HepG2 (cell line): ENCODE data around the gene NPPB.

Experiments used
- ARNTL ChIP-seq: sonication (generic); formaldehyde crosslinking; IDR thresholded peaks from 2 replicates; pipeline ENCODE4 v1.4.0; 2020; ENCODE audit warnings: mild to moderate bottlenecking, missing genetic modification reagents
- EP300 ChIP-seq, 3 experiments: sonication (generic) in 1 of 3; formaldehyde crosslinking in 1 of 3; IDR thresholded peaks; 2 replicates each; pipeline versions ENCODE4 v1.5.1 to v1.6.1; 2011 to 2020; ENCODE audit warnings: low read depth in 2 of 3, low read length in 2 of 3, borderline replicate concordance in 1 of 3, improper control_type of control experiment in 1 of 3, mild to moderate bottlenecking in 1 of 3, missing genetic modification reagents in 1 of 3, moderate library complexity in 1 of 3
- MTA3 ChIP-seq: sonication (generic); formaldehyde crosslinking; IDR thresholded peaks from 2 replicates; pipeline ENCODE4 v1.4.0; 2020; ENCODE audit warnings: missing genetic modification reagents
- NFKBIZ ChIP-seq: IDR thresholded peaks from 2 replicates; pipeline ENCODE4 v1.6.1; 2018; ENCODE audit warnings: missing genetic modification reagents, missing compliant biosample characterization
- TCF7 ChIP-seq: sonication (generic); IDR thresholded peaks from 2 replicates; pipeline ENCODE4 v1.6.1; 2016; ENCODE audit warnings: antibody characterized with exemption, low read depth
- ZFP37 ChIP-seq: sonication (generic); formaldehyde crosslinking; IDR thresholded peaks from 2 replicates; pipeline ENCODE4 v1.4.0; 2020; ENCODE audit warnings: missing genetic modification reagents, borderline replicate concordance
- TF ChIP-seq, protein P1 (sequence below): IDR thresholded peaks from 2 replicates; pipeline ENCODE4 v1.6.1; 2012; ENCODE audit warnings: low read depth, low read length, improper control_type of control experiment
- TF ChIP-seq, protein P2 (sequence below): sonication (generic); formaldehyde crosslinking; IDR thresholded peaks from 2 replicates; pipeline ENCODE4 v1.5.0; 2020; ENCODE audit warnings: mild to moderate bottlenecking, missing genetic modification reagents, moderate library complexity
- TF ChIP-seq, protein P3 (sequence below): sonication (generic); formaldehyde crosslinking; IDR thresholded peaks from 2 replicates; pipeline ENCODE4 v1.4.0; 2020; ENCODE audit warnings: missing genetic modification reagents

DNA sequence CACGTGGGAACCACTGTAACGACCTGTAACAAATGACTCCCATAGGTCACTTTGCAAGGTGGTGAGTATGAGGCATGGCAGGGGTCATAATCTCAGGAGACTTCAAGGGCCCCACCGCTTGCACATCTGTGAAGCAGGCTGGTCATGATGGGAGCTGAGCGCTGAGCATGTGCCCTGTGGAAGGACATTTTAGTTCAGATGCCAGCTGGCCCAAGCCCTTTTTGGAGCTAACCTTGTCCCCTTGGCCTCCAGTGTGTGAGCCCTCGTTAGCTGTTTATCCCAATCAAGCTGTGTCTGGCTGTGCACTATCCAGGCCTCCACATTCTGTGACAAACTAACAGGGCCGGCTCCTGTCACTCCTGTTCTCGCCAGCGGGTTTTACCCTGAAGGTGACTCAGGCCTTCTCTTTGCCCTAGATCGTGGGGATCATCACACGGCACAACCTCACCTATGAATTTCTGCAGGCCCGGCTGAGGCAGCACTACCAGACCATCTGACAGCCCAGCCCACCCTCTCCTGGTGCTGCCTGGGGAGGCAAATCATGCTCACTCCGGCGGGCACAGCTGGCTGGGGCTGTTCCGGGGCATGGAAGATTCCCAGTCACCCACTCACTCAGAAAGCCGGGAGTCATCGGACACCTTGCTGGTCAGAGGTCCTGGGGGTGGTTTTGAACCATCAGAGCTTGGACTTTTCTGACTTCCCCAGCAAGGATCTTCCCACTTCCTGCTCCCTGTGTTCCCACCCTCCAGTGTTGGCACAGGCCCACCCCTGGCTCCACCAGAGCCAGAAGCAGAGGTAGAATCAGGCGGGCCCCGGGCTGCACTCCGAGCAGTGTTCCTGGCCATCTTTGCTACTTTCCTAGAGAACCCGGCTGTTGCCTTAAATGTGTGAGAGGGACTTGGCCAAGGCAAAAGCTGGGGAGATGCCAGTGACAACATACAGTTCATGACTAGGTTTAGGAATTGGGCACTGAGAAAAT lies 18.7 kb downstream of the NPPB start:
- TF ChIP-seq, protein P1, sequence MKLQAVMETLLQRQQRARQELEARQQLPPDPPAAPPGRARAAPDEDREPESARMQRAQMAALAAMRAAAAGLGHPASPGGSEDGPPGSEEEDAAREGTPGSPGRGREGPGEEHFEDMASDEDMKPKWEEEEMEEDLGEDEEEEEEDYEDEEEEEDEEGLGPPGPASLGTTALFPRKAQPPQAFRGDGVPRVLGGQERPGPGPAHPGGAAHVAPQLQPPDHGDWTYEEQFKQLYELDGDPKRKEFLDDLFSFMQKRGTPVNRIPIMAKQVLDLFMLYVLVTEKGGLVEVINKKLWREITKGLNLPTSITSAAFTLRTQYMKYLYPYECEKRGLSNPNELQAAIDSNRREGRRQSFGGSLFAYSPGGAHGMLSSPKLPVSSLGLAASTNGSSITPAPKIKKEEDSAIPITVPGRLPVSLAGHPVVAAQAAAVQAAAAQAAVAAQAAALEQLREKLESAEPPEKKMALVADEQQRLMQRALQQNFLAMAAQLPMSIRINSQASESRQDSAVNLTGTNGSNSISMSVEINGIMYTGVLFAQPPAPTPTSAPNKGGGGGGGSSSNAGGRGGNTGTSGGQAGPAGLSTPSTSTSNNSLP: no peak
- TF ChIP-seq ZFP37 (CRISPR knock-in tag): no peak
- TF ChIP-seq TCF7: no peak
- TF ChIP-seq, protein P2, sequence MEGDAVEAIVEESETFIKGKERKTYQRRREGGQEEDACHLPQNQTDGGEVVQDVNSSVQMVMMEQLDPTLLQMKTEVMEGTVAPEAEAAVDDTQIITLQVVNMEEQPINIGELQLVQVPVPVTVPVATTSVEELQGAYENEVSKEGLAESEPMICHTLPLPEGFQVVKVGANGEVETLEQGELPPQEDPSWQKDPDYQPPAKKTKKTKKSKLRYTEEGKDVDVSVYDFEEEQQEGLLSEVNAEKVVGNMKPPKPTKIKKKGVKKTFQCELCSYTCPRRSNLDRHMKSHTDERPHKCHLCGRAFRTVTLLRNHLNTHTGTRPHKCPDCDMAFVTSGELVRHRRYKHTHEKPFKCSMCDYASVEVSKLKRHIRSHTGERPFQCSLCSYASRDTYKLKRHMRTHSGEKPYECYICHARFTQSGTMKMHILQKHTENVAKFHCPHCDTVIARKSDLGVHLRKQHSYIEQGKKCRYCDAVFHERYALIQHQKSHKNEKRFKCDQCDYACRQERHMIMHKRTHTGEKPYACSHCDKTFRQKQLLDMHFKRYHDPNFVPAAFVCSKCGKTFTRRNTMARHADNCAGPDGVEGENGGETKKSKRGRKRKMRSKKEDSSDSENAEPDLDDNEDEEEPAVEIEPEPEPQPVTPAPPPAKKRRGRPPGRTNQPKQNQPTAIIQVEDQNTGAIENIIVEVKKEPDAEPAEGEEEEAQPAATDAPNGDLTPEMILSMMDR (CRISPR knock-in tag): no peak
- TF ChIP-seq, protein P3, sequence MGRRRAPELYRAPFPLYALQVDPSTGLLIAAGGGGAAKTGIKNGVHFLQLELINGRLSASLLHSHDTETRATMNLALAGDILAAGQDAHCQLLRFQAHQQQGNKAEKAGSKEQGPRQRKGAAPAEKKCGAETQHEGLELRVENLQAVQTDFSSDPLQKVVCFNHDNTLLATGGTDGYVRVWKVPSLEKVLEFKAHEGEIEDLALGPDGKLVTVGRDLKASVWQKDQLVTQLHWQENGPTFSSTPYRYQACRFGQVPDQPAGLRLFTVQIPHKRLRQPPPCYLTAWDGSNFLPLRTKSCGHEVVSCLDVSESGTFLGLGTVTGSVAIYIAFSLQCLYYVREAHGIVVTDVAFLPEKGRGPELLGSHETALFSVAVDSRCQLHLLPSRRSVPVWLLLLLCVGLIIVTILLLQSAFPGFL (CRISPR knock-in tag): no peak
- TF ChIP-seq ARNTL (CRISPR knock-in tag): no peak
- TF ChIP-seq EP300 (IDR thresholded peaks at IDR 0.05; ENCODE audit: low read depth in 2 of 2, low read length in 2 of 2): no peak
- no peak for TF ChIP-seq EP300 (CRISPR knock-in tag; IDR thresholded peaks at IDR 0.05; ENCODE audit: borderline replicate concordance)
- no peak for TF ChIP-seq MTA3
- no peak for TF ChIP-seq NFKBIZ (CRISPR knock-in tag)
